Measurements from ENCODE around the gene IKZF4. TPM values are rescaled to one million over a fixed set of nuclear protein-coding genes. Genes with fewer than 3 reads are reported as not detected.

IKZF4 gene
- total and polyA plus RNA-seq, 2 of the 8 experiments (the other 6 are each of a cell fraction or from before 2014, with no cell fraction given), result 8.0 to 13.3 TPM

DNA sequence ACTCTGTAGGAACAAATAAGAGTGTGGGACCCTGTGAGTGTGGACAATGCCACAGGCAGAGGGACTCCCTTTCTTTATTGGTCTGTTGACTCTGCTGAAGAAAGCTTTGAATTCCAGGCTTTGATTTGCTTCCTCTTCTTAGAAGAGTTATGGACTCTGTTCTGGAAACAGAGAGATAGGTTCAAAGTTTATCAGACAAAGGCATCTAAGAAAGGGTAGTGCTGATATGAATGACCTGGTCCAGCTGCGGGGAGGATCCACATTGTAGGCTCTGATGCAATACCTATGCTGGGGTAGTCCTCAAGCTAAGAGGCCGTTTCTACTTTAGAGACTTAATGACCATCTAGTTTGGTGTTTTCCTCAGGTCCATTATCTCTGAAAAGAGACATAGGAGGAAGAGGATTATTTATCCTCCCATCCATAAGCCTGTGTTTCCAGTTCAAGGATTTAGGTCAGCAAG is 10.7 kb upstream of the IKZF4 start (continued):
- TF ChIP-seq CTCF (IDR thresholded peaks at IDR 0.05; ENCODE audit: control extremely low read depth in 1 of 3, insufficient read depth in 1 of 3, low read depth in 1 of 3, low read length in 3 of 3) (no peak), NRF1 (IDR thresholded peaks at IDR 0.05; ENCODE audit: low read depth, low read length) (no peak)

All from H1 (cell line).